ENCODE data around the gene MYOZ3. TPM values are rescaled to one million over a fixed set of nuclear protein-coding genes. Genes with fewer than 3 reads are reported as not detected.

Gene MYOZ3
- total RNA-seq, 2 experiments from 2014 or later: not detected

GRCh38 chr5:150624334-150625163, 36.5 kb upstream of the MYOZ3 start:
- Histone ChIP-seq H3K27ac (ENCODE audit: low read depth, low read length, poor library complexity, severe bottlenecking) (no peak overlapping the region), H3K79me2 (ENCODE audit: insufficient read depth, low read depth, low read length) (no peaks in the 10 kb centered on the region), H2AFZ (ENCODE audit: low read length) (no peak overlapping the region), H4K20me1 (ENCODE audit: insufficient read depth, low read length) (no peaks in the 10 kb centered on the region), H3K4me1 (ENCODE audit: insufficient read depth, low read length, poor library complexity, severe bottlenecking) (peaks cover 12% of the 10 kb centered on the region), H3K9me2 (ENCODE audit: insufficient read depth, low read length) (no peaks in the 10 kb centered on the region), H3K4me2 (ENCODE audit: low read length) (peak overlapping the region; percentile 49), H3K4me3 (ENCODE audit: low read depth, low read length, poor library complexity, severe bottlenecking) (no peak overlapping the region), H3K9me3 (ENCODE audit: low read length) (no peaks in the 10 kb centered on the region), H3K36me3 (ENCODE audit: insufficient read depth, low read length) (no peaks in the 10 kb centered on the region)
- no peak for DNase-seq (ENCODE audit: low spot score)
- intact Hi-C loops (cut with micrococcal nuclease; ENCODE audit: unreplicated experiment): no loop called here
- TF ChIP-seq EZH2phosphoT487 (IDR thresholded peaks at IDR 0.05; ENCODE audit: borderline replicate concordance, low read depth, low read length): no peak
- no peak for TF ChIP-seq CTCF (conservative IDR thresholded peaks at IDR 0.05; ENCODE audit: low read length)
- CTCF ChIA-PET (ENCODE audit: unreplicated experiment): no interaction called here
- POLR2A ChIA-PET: no interaction called here
- BruUV-seq (replicated peaks): no TSS peak

GRCh38 chr5:150625164-150625535, 35.9 kb upstream of the MYOZ3 start:
- Histone ChIP-seq H3K36me3 (ENCODE audit: insufficient read depth, low read length) (no peaks in the 10 kb centered on the region), H3K9me2 (ENCODE audit: insufficient read depth, low read length) (no peaks in the 10 kb centered on the region), H2AFZ (ENCODE audit: low read length) (no peak overlapping the region), H3K4me3 (ENCODE audit: low read depth, low read length, poor library complexity, severe bottlenecking) (no peak overlapping the region), H3K4me1 (ENCODE audit: insufficient read depth, low read length, poor library complexity, severe bottlenecking) (peaks cover 12% of the 10 kb centered on the region), H4K20me1 (ENCODE audit: insufficient read depth, low read length) (no peaks in the 10 kb centered on the region), H3K9me3 (ENCODE audit: low read length) (no peaks in the 10 kb centered on the region), H3K4me2 (ENCODE audit: low read length) (peak overlapping the region; percentile 49), H3K27ac (ENCODE audit: low read depth, low read length, poor library complexity, severe bottlenecking) (no peak overlapping the region), H3K79me2 (ENCODE audit: insufficient read depth, low read depth, low read length) (no peaks in the 10 kb centered on the region)
- DNase-seq (ENCODE audit: low spot score): no peak
- intact Hi-C loops (cut with micrococcal nuclease; ENCODE audit: unreplicated experiment): no loop called here
- no TSS peak for BruUV-seq (replicated peaks)
- POLR2A ChIA-PET: no interaction called here
- no peak for TF ChIP-seq CTCF (conservative IDR thresholded peaks at IDR 0.05; ENCODE audit: low read length)
- no peak for TF ChIP-seq EZH2phosphoT487 (IDR thresholded peaks at IDR 0.05; ENCODE audit: borderline replicate concordance, low read depth, low read length)
- CTCF ChIA-PET (ENCODE audit: unreplicated experiment): no interaction called here
